Activated naive CD4-positive, alpha-beta T cell treated with anti-CD3 and anti-CD28 coated beads for 36 hours (primary cell): ENCODE data around the gene SYCE1L. TPM values are rescaled to one million over a fixed set of nuclear protein-coding genes. Genes with fewer than 3 reads are reported as not detected.
"Not testable (repeated sequence)": the region's sequence is repeated elsewhere in the genome, so short reads cannot be mapped to it uniquely, and the experiment has no call there.

ENCODE experiments used
- CTCF ChIA-PET: fragments of 350-600 bp; sonication (Branson Sonifier 250); formaldehyde crosslinking; loops from one replicate; lab custom pipeline; 2021; ENCODE audit warnings: antibody characterized with exemption; lab: Charles Lee
- DNase-seq: peaks from one replicate; pipeline ENCODE4 v3.0.0-alpha.2; 2020
- H3K27ac Mint-ChIP-seq: one replicate; pipeline ENCODE4 v1.8.0; 2021; ENCODE audit warnings: mild to moderate bottlenecking, mixed read lengths
- H3K27me3 Mint-ChIP-seq: one replicate; pipeline ENCODE4 v1.8.0; 2021; ENCODE audit warnings: low read depth, mixed read lengths
- H3K36me3 Mint-ChIP-seq: one replicate; pipeline ENCODE4 v1.8.0; 2021; ENCODE audit warnings: low read depth, mixed read lengths
- H3K4me1 Mint-ChIP-seq: one replicate; pipeline ENCODE4 v1.8.0; 2021; ENCODE audit warnings: low read depth, mixed read lengths
- H3K4me3 Mint-ChIP-seq: one replicate; pipeline ENCODE4 v1.8.0; 2021; ENCODE audit warnings: mild to moderate bottlenecking, moderate library complexity, mixed read lengths
- H3K9me3 Mint-ChIP-seq: one replicate; pipeline ENCODE4 v1.8.0; 2021; ENCODE audit warnings: mixed read lengths
- intact Hi-C: fragments of 100-400 bp; cut with micrococcal nuclease; formaldehyde crosslinking; loops from one replicate; pipeline ENCODE4 v1.15.1; 2023
- total RNA-seq, 2 experiments: library from RNA; stranded (reverse); gene quantifications; one replicate each; pipeline ENCODE4 v1.2.3, GENCODE V29; 2021

Gene SYCE1L
- total RNA-seq, 2 experiments from 2014 or later, result 3.3 to 3.7 TPM

DNA sequence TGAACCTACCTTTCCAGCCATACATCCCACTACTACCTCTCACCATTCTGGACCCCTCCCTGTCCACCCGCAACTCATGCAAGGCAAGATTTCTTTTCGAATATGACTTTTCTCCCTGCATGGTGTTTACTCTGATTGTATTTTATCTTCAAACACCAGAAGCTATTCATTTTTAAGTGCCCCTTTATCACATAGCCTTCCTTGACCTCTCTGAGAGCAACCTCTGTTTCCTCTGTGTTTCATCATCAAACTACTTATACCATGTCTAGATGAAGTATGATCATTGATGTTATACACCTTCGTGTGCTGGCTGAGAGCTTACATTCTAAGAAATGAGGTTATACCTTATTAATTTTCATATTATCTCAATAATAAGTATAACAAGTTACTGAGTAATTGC, 31.8 kb downstream of the SYCE1L start:
- H3K9me3 Mint-ChIP-seq, result no peaks in the 10 kb centered on the region
- DNase-seq, result no peak
- CTCF ChIA-PET, result interaction anchor here (0.7 to 2.5 kb wide), 2 partner anchors 352 to 354 kb away, joined by 4 to 14 read pairs; no protein-coding TSS in a partner anchor
- H3K4me1 Mint-ChIP-seq, result peaks cover 4% of the 10 kb centered on the region
- H3K27me3 Mint-ChIP-seq, result peaks cover 21% of the 10 kb centered on the region
- no peak overlapping the region for H3K4me3 Mint-ChIP-seq
- H3K36me3 Mint-ChIP-seq, result no peaks in the 10 kb centered on the region
- intact Hi-C loops, result loop anchor here (10.0 kb wide), 1 partner anchor 864 kb away; the partner anchor contains the start of gene WWOX
- H3K27ac Mint-ChIP-seq, result no peak overlapping the region

DNA sequence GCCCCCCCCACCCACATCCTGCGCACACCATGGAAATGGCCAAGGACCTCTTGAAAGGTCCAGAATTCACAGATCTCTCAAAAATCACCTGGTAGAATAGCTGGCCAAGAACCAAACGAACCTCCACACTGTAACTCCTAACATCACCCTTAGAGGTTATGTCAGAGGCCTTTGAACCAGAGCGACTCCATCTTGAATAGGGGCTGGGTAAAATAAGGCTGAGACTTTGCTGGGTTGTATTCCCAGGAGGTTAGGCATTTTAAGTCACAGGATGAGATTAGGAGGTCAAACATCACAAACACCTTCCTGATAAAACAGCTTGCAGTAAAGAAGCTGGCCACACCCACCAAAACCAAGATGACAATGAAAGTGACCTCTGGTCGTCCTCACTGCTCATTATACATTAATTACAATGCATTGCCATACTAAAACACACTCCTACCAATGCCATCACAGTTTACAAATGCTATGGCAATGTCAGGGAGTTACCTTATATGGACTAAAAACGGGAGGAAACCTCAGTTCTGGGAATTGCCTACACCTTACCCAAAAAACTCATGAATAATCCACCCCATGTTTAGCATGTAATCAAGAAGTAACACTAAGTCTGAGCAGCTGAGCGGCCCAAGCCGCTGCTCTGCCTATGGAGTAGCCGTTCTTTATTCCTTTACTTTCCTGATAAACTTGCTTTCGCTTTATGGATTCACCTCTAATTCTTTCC, 34.8 kb downstream of the SYCE1L start:
- Mint-ChIP-seq H3K27me3 (peaks cover 23% of the 10 kb centered on the region), H3K4me1 (peaks cover 3% of the 10 kb centered on the region), H3K27ac (no peak overlapping the region), H3K36me3 (no peaks in the 10 kb centered on the region), H3K9me3 (no peaks in the 10 kb centered on the region), H3K4me3 (no peak overlapping the region)
- no peak for DNase-seq
- intact Hi-C loops, result loop anchor here (10.0 kb wide), 1 partner anchor 861 kb away; the partner anchor contains the start of gene WWOX
- CTCF ChIA-PET, result interaction anchor here (1.0 to 9.7 kb wide), 2 partner anchors 350 to 355 kb away, joined by 3 to 179 read pairs; no protein-coding TSS in a partner anchor

DNA sequence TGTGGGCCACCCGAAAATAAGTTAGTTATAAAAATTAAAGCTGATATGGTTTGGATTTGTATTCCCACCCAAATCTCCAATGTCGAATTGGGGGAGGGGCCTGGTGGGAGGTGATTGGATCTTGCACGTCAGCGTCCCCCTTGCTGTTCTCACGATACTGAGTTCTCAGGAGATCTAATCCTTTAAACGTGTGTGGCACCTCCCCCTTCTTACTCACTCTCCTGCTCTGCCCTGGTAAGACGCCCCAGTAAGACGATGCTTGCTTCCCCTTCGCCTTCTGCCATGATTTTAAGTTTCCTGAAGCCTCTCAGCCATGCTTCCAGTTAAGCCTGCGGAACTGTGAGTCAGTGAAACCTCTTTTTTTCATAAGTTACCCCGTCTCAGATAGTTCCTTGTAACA, 35.4 kb downstream of the SYCE1L start:
- Mint-ChIP-seq H3K4me1 (peaks cover 3% of the 10 kb centered on the region), H3K27me3 (peaks cover 23% of the 10 kb centered on the region), H3K4me3 (no peak overlapping the region), H3K36me3 (no peaks in the 10 kb centered on the region), H3K9me3 (no peaks in the 10 kb centered on the region), H3K27ac (no peak overlapping the region)
- CTCF ChIA-PET, result interaction anchor here (1.0 to 9.7 kb wide), 3 partner anchors 349 to 356 kb away, joined by 3 to 179 read pairs (median 8); no protein-coding TSS in a partner anchor
- DNase-seq, result no peak
- intact Hi-C loops, result loop anchor here (5.0 to 10.0 kb wide), 2 partner anchors 443 to 860 kb away; partner anchors contain the start of gene WWOX

DNA sequence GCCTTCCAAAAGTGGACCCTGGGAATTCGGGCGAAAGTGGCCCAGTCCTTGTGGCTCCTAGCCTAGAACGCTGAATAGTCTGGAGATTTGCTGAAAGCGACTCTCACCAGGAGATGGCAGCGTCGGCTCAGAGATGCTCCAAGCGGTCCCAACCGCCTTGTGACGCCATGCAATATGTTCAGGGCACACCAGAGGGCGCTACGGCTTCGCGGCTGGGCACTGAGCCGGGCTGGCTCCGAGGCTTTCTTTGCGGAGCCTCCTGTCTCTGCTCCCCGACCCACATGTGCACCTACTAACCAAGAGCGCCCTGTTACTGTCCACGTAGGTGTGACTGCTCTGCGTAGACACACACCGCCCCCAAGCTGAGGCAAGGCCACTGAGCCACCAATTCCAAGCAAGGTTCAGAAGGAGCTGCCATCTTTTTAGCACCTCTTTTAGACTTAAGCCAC, 36.9 kb downstream of the SYCE1L start:
- intact Hi-C loops, result loop anchor here (1.0 to 10.0 kb wide), 9 partner anchors 72 to 859 kb away; partner anchors contain the start of gene WWOX
- no peak overlapping the region for H3K27ac Mint-ChIP-seq
- CTCF ChIA-PET, result interaction anchor here (0.6 to 9.7 kb wide), 32 partner anchors 10 to 865 kb away, joined by 3 to 179 read pairs (median 3); partner anchors contain the start of gene ADAMTS18
- H3K9me3 Mint-ChIP-seq, result no peaks in the 10 kb centered on the region
- no peaks in the 10 kb centered on the region for H3K36me3 Mint-ChIP-seq
- H3K4me1 Mint-ChIP-seq, result peaks cover 3% of the 10 kb centered on the region
- H3K4me3 Mint-ChIP-seq, result no peak overlapping the region
- peaks cover 19% of the 10 kb centered on the region for H3K27me3 Mint-ChIP-seq
- peak; percentile 93 for DNase-seq

DNA sequence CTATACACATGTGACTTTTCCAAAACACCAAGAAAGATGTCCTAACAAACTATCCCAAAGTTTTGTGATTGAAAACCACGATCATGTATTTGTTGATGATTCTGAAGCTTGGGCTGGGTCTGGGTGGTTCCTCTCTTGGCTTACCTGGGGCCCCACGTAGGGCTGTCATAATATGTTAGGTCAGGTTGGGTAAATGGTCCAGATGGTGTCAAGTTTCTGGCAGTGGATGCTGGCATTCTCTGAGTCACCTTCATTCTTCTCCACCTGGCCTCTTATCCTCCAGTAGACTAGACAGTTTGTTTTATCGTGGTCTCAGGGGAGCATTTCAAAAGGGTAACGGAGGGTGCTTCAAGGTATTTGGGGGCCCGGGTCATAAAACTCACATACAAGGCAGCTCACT, 39.4 kb downstream of the SYCE1L start:
- no peak overlapping the region for H3K27ac Mint-ChIP-seq

DNA sequence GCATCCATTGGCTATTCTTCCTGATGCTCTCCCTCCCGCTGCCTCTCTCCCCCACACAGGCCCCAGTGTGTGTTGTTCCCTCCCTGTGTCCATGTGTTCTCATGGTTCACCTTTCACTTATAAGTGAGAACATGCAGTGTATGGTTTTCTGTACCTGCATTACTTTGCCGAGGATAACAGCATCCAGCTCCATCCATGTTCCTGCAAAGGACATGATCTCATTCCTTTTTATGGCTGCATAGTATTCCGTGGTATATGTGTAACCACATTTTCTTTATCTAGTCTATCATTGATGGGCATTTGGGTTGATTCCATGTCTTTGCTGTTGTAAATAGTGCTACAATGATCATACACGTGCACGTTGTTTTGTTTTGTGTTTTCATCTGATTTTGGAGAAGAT, 43.3 kb downstream of the SYCE1L start:
- H3K27ac Mint-ChIP-seq, H3K4me3 Mint-ChIP-seq, intact Hi-C loops, H3K4me1 Mint-ChIP-seq, H3K36me3 Mint-ChIP-seq, H3K9me3 Mint-ChIP-seq, H3K27me3 Mint-ChIP-seq, CTCF ChIA-PET, DNase-seq: not testable (repeated sequence)

More for the DNA sequence above, 39.4 kb downstream of the SYCE1L start:
- CTCF ChIA-PET, result interaction anchor here (3.5 to 9.7 kb wide), 2 partner anchors 139 to 345 kb away, joined by 18 to 179 read pairs; no protein-coding TSS in a partner anchor
- no peaks in the 10 kb centered on the region for H3K9me3 Mint-ChIP-seq
- intact Hi-C loops, result loop anchor here (5.0 to 10.0 kb wide), 2 partner anchors 439 to 856 kb away; partner anchors contain the start of gene WWOX
- no peaks in the 10 kb centered on the region for H3K36me3 Mint-ChIP-seq
- H3K27me3 Mint-ChIP-seq, result peaks cover 15% of the 10 kb centered on the region
- no peak overlapping the region for H3K4me3 Mint-ChIP-seq
- peaks cover 3% of the 10 kb centered on the region for H3K4me1 Mint-ChIP-seq
- no peak for DNase-seq

DNA sequence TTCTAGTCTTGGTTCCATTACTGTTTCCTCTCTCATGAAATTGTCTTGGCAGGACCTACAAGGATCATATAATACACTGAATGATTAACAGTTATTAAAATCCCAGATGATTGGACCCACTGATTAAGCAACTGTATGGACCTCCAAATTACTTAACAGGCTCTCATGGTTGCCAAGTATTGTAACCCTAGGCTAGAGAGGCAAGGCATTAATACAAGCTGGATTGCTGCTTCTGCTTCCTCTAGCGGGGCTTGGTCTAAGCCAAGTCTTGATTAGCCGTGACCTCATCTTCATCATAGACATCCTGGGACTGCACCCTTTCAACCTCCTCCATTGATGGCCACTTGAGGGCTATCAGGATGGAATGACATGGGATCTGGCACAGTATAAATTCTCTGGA, 46.9 kb downstream of the SYCE1L start:
- H3K4me3 Mint-ChIP-seq, result no peak overlapping the region
- no peak overlapping the region for H3K27ac Mint-ChIP-seq
- H3K9me3 Mint-ChIP-seq, result no peaks in the 10 kb centered on the region
- intact Hi-C loops, result no loop called here
- no peaks in the 10 kb centered on the region for H3K36me3 Mint-ChIP-seq
- H3K4me1 Mint-ChIP-seq, result no peaks in the 10 kb centered on the region
- CTCF ChIA-PET, result interaction anchor here (1.6 to 1.7 kb wide), 2 partner anchors 9 to 192 kb away, joined by 3 to 13 read pairs; no protein-coding TSS in a partner anchor
- H3K27me3 Mint-ChIP-seq, result no peaks in the 10 kb centered on the region
- DNase-seq, result no peak

DNA sequence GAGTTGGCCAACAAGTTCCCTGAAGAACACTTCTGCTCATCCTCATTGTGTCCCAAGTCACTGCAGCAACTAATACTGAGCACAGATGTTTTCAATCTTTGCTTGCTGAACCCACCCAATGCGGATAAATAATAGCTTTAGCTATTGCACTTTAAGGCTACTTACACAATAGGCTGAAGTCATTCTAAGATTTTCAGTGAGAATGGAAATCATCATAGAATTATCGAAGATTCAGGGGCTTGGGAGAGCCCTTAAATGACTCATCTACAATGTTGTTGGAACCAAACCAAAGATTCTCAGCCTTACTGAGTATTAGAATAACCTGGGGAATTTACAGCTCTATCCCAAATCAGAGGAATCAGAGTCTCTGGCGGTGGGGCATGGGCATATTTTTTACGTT, 51.2 kb downstream of the SYCE1L start:
- CTCF ChIA-PET, result interaction anchor here (0.5 to 0.8 kb wide), 2 partner anchors 333 to 1032 kb away, joined by 3 read pairs; no protein-coding TSS in a partner anchor
- H3K27me3 Mint-ChIP-seq, result peaks cover 13% of the 10 kb centered on the region
- no peaks in the 10 kb centered on the region for H3K4me1 Mint-ChIP-seq
- DNase-seq, result no peak
- intact Hi-C loops, result no loop called here
- no peak overlapping the region for H3K4me3 Mint-ChIP-seq
- H3K36me3 Mint-ChIP-seq, result no peaks in the 10 kb centered on the region
- H3K27ac Mint-ChIP-seq, result no peak overlapping the region
- no peaks in the 10 kb centered on the region for H3K9me3 Mint-ChIP-seq

Other genes with a start within 250 kb of the SYCE1L start
- gene MON1B, start 8.2 kb upstream of the SYCE1L start, total RNA-seq, result 10 to 100 TPM; 69.6 to 71.0 TPM
- not detected for gene ADAMTS18, start 235.6 kb downstream of the SYCE1L start, total RNA-seq